Sigmoid colon (tissue), 7 donors: ENCODE data around the gene GJA3. TPM values are rescaled to one million over a fixed set of nuclear protein-coding genes. Genes with fewer than 3 reads are reported as not detected.
A peak's percentile ranks its signal among the peaks of the same experiment; 100 is the strongest.

ENCODE experiments used
- DNase-seq: peaks from one replicate; pipeline ENCODE4 v3.0.0-alpha.2; 2019
- H3K27ac ChIP-seq, 4 donors: fragments of 200-600 bp; sonication (generic); one replicate each; pipeline ENCODE4 v1.5.1; 2016 to 2019; ENCODE audit warnings: mild to moderate bottlenecking in 1 of 4
- H3K27me3 ChIP-seq, 3 donors: fragments of 200-600 bp; sonication (generic); one replicate each; pipeline ENCODE4 v1.5.1; 2019; ENCODE audit warnings: mild to moderate bottlenecking in 1 of 3
- H3K36me3 ChIP-seq, 4 donors: fragments of 200-600 bp; sonication (generic); one replicate each; pipeline ENCODE4 v1.5.1; 2016 to 2019
- H3K4me1 ChIP-seq, 4 donors: fragments of 200-600 bp; sonication (generic); one replicate each; pipeline ENCODE4 v1.5.1; 2017 to 2019
- H3K4me3 ChIP-seq, 4 donors: fragments of 200-600 bp; sonication (generic); one replicate each; pipeline ENCODE4 v1.5.1; 2017 to 2019; ENCODE audit warnings: mild to moderate bottlenecking in 2 of 4, moderate library complexity in 1 of 4
- H3K9me3 ChIP-seq, 4 donors: fragments of 200-600 bp in 3 of 4; sonication (generic) in 3 of 4; one replicate each; pipeline versions ENCODE4 v1.5.1 to v1.6.1; 2013 to 2019
- CTCF ChIP-seq, 4 experiments: fragments of 450-650 bp in 3 of 4; fragments of 200-600 bp in 1 of 4; IDR thresholded peaks; one replicate each; pipeline ENCODE4 v1.5.1; 2016 to 2019; ENCODE audit warnings: antibody characterized with exemption in 4 of 4, mild to moderate bottlenecking in 3 of 4, moderate library complexity in 2 of 4
- EP300 ChIP-seq, 4 donors: sonication (generic); formaldehyde crosslinking; IDR thresholded peaks; one replicate each; pipeline ENCODE4 v1.6.1; 2017; ENCODE audit warnings: antibody characterized with exemption in 4 of 4
- POLR2A ChIP-seq, 2 donors: fragments of 450-650 bp; IDR thresholded peaks; one replicate each; pipeline ENCODE4 v1.6.1; 2016; ENCODE audit warnings: antibody characterized with exemption in 2 of 2, mild to moderate bottlenecking in 2 of 2, moderate library complexity in 2 of 2
- POLR2AphosphoS5 ChIP-seq, 4 donors: sonication (generic); formaldehyde crosslinking; IDR thresholded peaks; one replicate each; pipeline ENCODE4 v1.6.1; 2017; ENCODE audit warnings: antibody characterized with exemption in 4 of 4
- WGBS, 2 donors: extraction: QIAGEN DNeasy Blood & Tissue Kit; methylation state at CpG; one replicate each; pipeline ENCODE4 v1.1.7; 2013; 5-methylcytosine and 5-hydroxymethylcytosine counted together
- intact Hi-C: fragments of 100-400 bp; cut with DNase I; formaldehyde crosslinking; loops from one replicate; pipeline ENCODE4 v1.15.1; 2023
- polyA plus RNA-seq, 3 donors: library from polyadenylated mRNA; stranded (reverse); fragments of 200-250 nt; gene quantifications; one replicate each; pipeline ENCODE4 v1.2.3, GENCODE V29; 2013
- total RNA-seq, 4 donors: library from RNA; depleted of rRNA; stranded (reverse); fragments of >200 nt; gene quantifications; one replicate each; pipeline ENCODE4 v1.1.0, GENCODE V29; 2016
- donor health status: healthy with polysubstance abuse.
- donor health status: Bipolar disorder and iron deficiency.
- donor health status: healthy.

The GJA3 gene
- total and polyA plus RNA-seq, 7 donors: 0.10 TPM; not detected in 6

DNA sequence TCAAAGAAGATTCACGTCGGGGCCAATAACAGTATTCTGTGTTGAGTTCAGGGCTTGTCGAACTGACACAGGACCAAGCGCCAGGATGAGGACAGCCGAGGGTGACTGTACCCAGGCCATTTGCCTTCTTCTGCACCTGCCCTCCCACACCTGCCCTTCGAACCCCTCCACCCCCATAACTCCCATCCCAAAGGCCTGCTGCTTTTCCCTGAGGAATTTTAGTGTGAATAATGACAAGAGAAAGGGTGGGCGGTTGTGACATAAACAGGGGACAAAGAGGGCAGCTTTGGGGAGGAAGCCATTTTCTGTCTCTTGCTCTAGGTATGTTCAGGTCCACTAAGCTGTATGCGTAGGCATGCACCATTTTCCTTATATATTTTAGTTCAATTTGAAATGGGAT is 26.1 kb downstream of the GJA3 start:
- DNase-seq: peak; percentile 47
- intact Hi-C loops: no loop called here
- peaks cover 0 to 5% (median 2%) of the 10 kb centered on the region in 4 donors for H3K4me1 ChIP-seq
- H3K27ac ChIP-seq: no peak overlapping the region
- no peaks in the 10 kb centered on the region for H3K36me3 ChIP-seq
- 80 to 82% methylated on average over 8 of the region's 8 CpGs for WGBS, 2 donors
- H3K4me3 ChIP-seq: no peak overlapping the region
- no peaks in the 10 kb centered on the region for H3K9me3 ChIP-seq
- TF ChIP-seq CTCF (IDR thresholded peaks at IDR 0.05) (no peak), EP300 (IDR thresholded peaks at IDR 0.05) (no peak), POLR2AphosphoS5 (IDR thresholded peaks at IDR 0.05) (no peak), POLR2A (IDR thresholded peaks at IDR 0.05) (no peak)
- peaks cover 15 to 58% (median 19%) of the 10 kb centered on the region in 3 donors for H3K27me3 ChIP-seq

DNA sequence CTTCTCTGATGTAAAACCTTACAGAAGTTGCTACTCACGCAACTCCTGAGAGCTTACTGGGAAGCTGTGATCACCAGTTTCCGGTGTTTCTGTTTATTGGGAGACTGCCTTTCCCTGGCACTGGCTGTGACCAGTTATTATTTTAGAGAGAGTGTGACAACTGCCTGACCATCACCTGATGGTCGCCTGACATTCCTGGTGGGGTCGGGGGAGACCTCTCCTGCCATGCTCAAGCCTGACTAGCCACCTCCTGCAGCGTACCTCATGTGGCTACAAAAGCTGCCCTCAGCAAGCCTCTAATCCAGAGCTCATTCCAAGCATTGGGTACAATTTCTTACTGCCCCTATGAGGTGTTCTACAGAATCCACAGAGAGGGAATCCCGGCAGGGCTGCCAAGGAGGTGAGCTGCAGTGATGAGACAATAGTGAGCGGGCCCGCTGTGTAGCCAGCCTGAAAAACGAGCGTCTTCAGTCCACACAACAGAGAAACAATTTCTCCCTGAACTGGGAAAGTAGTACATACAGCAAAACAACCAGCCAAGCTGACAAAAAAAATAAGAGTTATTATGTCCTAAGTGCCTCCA is 28.7 kb downstream of the GJA3 start:
- Histone ChIP-seq H3K4me1 (peaks cover 0 to 22% (median 15%) of the 10 kb centered on the region in 4 donors), H3K27ac (no peak overlapping the region), H3K27me3 (peaks cover 8 to 44% (median 15%) of the 10 kb centered on the region in 3 donors), H3K36me3 (no peaks in the 10 kb centered on the region), H3K9me3 (no peaks in the 10 kb centered on the region), H3K4me3 (no peak overlapping the region)
- peak; percentile 27 for DNase-seq
- 90% methylated on average over 10 of the region's 10 CpGs for WGBS, 2 donors
- intact Hi-C loops: no loop called here
- TF ChIP-seq POLR2AphosphoS5 (IDR thresholded peaks at IDR 0.05) (no peak), POLR2A (IDR thresholded peaks at IDR 0.05) (no peak), EP300 (IDR thresholded peaks at IDR 0.05) (no peak)

DNA sequence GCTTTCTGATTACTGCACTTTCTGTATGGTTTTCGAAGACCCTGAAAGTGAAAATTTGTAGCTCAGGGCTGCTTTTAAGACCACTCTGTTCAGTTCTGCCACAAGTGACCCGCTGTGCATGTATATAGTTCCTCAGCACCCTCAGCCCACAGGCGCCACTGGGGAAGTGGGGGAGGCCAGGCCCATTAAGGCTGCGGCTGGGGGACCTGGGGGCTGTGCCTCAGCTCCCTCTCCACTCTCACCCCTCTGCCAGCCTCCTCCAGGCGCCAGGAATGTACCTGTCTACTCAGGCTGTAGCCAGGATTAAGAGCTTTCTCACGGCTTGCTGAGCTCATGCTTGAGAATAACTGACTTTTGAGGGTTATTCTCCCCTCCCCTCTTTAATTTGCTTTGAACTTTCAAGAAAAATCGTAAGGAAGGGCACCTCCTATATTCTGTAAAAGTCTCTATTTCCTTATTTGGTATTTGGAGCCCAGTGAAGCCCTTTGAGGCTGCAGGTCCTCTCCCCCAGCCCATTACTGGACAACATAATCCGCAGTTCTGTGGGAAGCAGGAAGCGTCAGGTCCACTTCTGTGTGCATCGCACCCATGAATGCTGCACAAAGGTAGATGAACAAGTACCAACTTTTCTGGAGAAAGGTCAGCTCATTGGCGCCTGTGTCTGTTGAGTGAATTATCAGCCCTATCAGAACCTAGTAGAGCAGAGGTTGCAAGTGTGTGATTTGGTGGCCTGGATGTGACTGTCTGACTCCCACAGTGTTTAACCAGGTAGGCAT is 29.6 kb downstream of the GJA3 start:
- no peak overlapping the region for H3K27ac ChIP-seq
- TF ChIP-seq EP300 (IDR thresholded peaks at IDR 0.05): no peak
- no peak for TF ChIP-seq CTCF (IDR thresholded peaks at IDR 0.05)
- no peak for TF ChIP-seq POLR2A (IDR thresholded peaks at IDR 0.05)
- no peak for TF ChIP-seq POLR2AphosphoS5 (IDR thresholded peaks at IDR 0.05)
- no peak overlapping the region for H3K4me3 ChIP-seq
- H3K9me3 ChIP-seq: no peaks in the 10 kb centered on the region
- DNase-seq: peak; percentile 46
- intact Hi-C loops: loop anchor here (2.0 kb wide), 1 partner anchor 30 kb away; the partner anchor contains the start of gene GJA3
- no peaks in the 10 kb centered on the region for H3K36me3 ChIP-seq
- WGBS, 2 donors: 78 to 83% methylated on average over 11 of the region's 11 CpGs
- H3K4me1 ChIP-seq: peaks cover 0 to 23% (median 17%) of the 10 kb centered on the region in 4 donors
- H3K27me3 ChIP-seq: peaks cover 6 to 35% (median 8%) of the 10 kb centered on the region in 3 donors

- 74 to 93% methylated on average over 2 of the region's 2 CpGs for WGBS, 2 donors
- no peak overlapping the region for H3K27ac ChIP-seq
- no peaks in the 10 kb centered on the region for H3K9me3 ChIP-seq
- intact Hi-C loops: loop anchor here (2.0 kb wide), 1 partner anchor 30 kb away; the partner anchor contains the start of gene GJA3
- H3K4me3 ChIP-seq: no peak overlapping the region
- H3K27me3 ChIP-seq: peaks cover 2 to 29% (median 2%) of the 10 kb centered on the region in 3 donors
- H3K36me3 ChIP-seq: no peaks in the 10 kb centered on the region
- TF ChIP-seq POLR2A (IDR thresholded peaks at IDR 0.05) (no peak), POLR2AphosphoS5 (IDR thresholded peaks at IDR 0.05) (no peak), EP300 (IDR thresholded peaks at IDR 0.05) (no peak), CTCF (IDR thresholded peaks at IDR 0.05) (no peak)
- DNase-seq: no peak
- peaks cover 0 to 25% (median 18%) of the 10 kb centered on the region in 4 donors for H3K4me1 ChIP-seq
Measured at GRCh38 chr13:20130652-20131051, 30.2 kb downstream of the GJA3 start.

GRCh38 chr13:20130012-20130411 is 30.8 kb downstream of the GJA3 start:
- intact Hi-C loops: loop anchor here (2.0 kb wide), 1 partner anchor 31 kb away; the partner anchor contains the start of gene GJA3
- TF ChIP-seq POLR2AphosphoS5 (IDR thresholded peaks at IDR 0.05): no peak
- H3K4me1 ChIP-seq: peaks cover 0 to 32% (median 25%) of the 10 kb centered on the region in 4 donors
- H3K4me3 ChIP-seq: no peak overlapping the region
- H3K27ac ChIP-seq: no peak overlapping the region
- H3K36me3 ChIP-seq: no peaks in the 10 kb centered on the region
- 79 to 86% methylated on average over 2 of the region's 2 CpGs for WGBS, 2 donors
- peaks cover 0 to 23% (median 0%) of the 10 kb centered on the region in 3 donors for H3K27me3 ChIP-seq
- H3K9me3 ChIP-seq: no peaks in the 10 kb centered on the region
- DNase-seq: no peak
